CD4-positive, alpha-beta memory T cell (primary cell): ENCODE data around the gene VPS35. TPM values are rescaled to one million over a fixed set of nuclear protein-coding genes. Genes with fewer than 3 reads are reported as not detected.
"Not testable (repeated sequence)": the region's sequence is repeated elsewhere in the genome, so short reads cannot be mapped to it uniquely, and the experiment has no call there.

Experiments
- CTCF ChIA-PET: fragments of 350-600 bp; sonication (Branson Sonifier 250); formaldehyde crosslinking; loops from one replicate; lab custom pipeline; 2021; ENCODE audit warnings: inconsistent platforms; ENCODE audit not compliant: partially characterized antibody; lab: Charles Lee
- POLR2A ChIA-PET: fragments of 350-600 bp; sonication (Branson Sonifier 250); formaldehyde crosslinking; loops from one replicate; lab custom pipeline; 2021; ENCODE audit not compliant: partially characterized antibody; lab: Charles Lee
- DNase-seq, 5 donors: peaks; one replicate each; pipeline versions ENCODE4 v3.0.0 to v3.0.0-alpha.2; 2020 to 2022; ENCODE audit warnings: mixed read lengths in 1 of 5
- H3K27ac ChIP-seq: one replicate; pipeline ENCODE4 v1.7.0; 2013; ENCODE audit warnings: low read depth, low read length
- H3K27me3 ChIP-seq: 2 replicates; pipeline ENCODE4 v1.7.0; 2013; ENCODE audit warnings: mild to moderate bottlenecking, low read length, moderate library complexity; ENCODE audit not compliant: insufficient read depth
- H3K36me3 ChIP-seq: 2 replicates; pipeline ENCODE4 v1.7.0; 2013; ENCODE audit warnings: mild to moderate bottlenecking, low read length, moderate library complexity; ENCODE audit not compliant: insufficient read depth
- H3K4me1 ChIP-seq: 2 replicates; pipeline ENCODE4 v1.7.0; 2013; ENCODE audit warnings: mild to moderate bottlenecking, low read length, moderate library complexity; ENCODE audit not compliant: insufficient read depth
- H3K4me3 ChIP-seq, 2 donors: one replicate each; pipeline ENCODE4 v1.7.0; 2013; ENCODE audit warnings: low read length in 2 of 2, mild to moderate bottlenecking in 1 of 2
- H3K9me3 ChIP-seq, 2 donors: one replicate each; pipeline ENCODE4 v1.7.0; 2013; ENCODE audit warnings: low read length in 2 of 2, control low read depth in 1 of 2; ENCODE audit not compliant: control insufficient read depth in 1 of 2
- H3K27ac Mint-ChIP-seq, 7 donors: one replicate each; pipeline ENCODE4 v1.8.0; 2020 to 2021; ENCODE audit warnings: mixed read lengths in 7 of 7, mild to moderate bottlenecking in 6 of 7, inconsistent platforms in 3 of 7, moderate library complexity in 3 of 7
- H3K27me3 Mint-ChIP-seq, 2 donors: one replicate each; pipeline ENCODE4 v1.8.0; 2020 to 2021; ENCODE audit warnings: mixed read lengths in 2 of 2
- H3K36me3 Mint-ChIP-seq, 2 donors: one replicate each; pipeline ENCODE4 v1.8.0; 2020 to 2021; ENCODE audit warnings: mixed read lengths in 2 of 2, inconsistent platforms in 1 of 2, mild to moderate bottlenecking in 1 of 2
- H3K4me1 Mint-ChIP-seq, 4 donors: one replicate each; pipeline ENCODE4 v1.8.0; 2020 to 2021; ENCODE audit warnings: mixed read lengths in 4 of 4, mild to moderate bottlenecking in 1 of 4
- H3K4me3 Mint-ChIP-seq, 8 donors: one replicate each; pipeline ENCODE4 v1.8.0; 2020 to 2021; ENCODE audit warnings: mixed read lengths in 8 of 8, mild to moderate bottlenecking in 7 of 8, moderate library complexity in 6 of 8, inconsistent platforms in 3 of 8
- H3K9me3 Mint-ChIP-seq, 8 donors: one replicate each; pipeline ENCODE4 v1.8.0; 2020 to 2021; ENCODE audit warnings: mixed read lengths in 8 of 8, mild to moderate bottlenecking in 5 of 8, inconsistent platforms in 3 of 8, moderate library complexity in 1 of 8
- intact Hi-C: fragments of 100-400 bp; cut with micrococcal nuclease; formaldehyde crosslinking; loops from one replicate; pipeline ENCODE4 v1.15.1; 2023
- polyA plus RNA-seq, 2 donors: library from polyadenylated mRNA; unstranded; fragments of 300-500 nt; fragmentation: Illumina TruSeq; gene quantifications; one replicate each; pipeline ENCODE4 v1.2.3, GENCODE V29; 2021
- total RNA-seq, 2 experiments: library from RNA; stranded (reverse); gene quantifications; one replicate each; pipeline ENCODE4 v1.2.3, GENCODE V29; 2021

Gene VPS35
- total and polyA plus RNA-seq, 4 experiments from 2014 or later = 81.1 to 118 (median 103) TPM

DNA sequence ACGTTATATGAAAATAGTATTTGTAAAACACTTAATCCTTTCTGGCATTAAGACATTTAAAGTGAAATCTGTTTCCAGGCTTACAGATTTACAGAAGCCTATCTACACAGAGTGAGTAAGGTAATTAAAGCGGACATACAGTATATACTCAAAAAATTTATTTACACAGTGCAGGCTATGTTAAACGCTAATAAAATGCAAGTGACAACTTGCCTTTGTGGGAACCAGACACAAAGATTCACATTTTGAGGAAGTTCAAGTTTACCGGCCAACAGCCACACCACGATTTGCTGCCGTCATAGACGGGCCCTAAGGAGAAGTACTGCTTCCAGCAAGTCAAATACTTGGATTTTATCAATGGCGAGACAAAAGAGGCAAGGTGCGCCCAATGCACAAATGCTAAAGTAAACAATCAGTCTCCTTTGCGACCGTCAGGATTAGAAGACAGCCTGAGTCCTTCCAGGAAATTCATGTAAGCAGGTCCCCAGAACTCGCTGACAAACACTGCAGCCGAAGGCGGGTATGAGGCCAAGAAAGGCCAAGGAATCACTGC, 801 bp downstream of the VPS35 start:
- Histone ChIP-seq H3K36me3 (no peaks in the 10 kb centered on the region), H3K9me3 (no peaks in the 10 kb centered on the region), H3K4me1 (peaks cover 55% of the 10 kb centered on the region), H3K27ac (peak overlapping the region; percentile 92), H3K4me3 (peak overlapping the region; percentile 92 to 97), H3K27me3 (no peaks in the 10 kb centered on the region)
- H3K36me3 Mint-ChIP-seq = peaks cover 0 to 4% of the 10 kb centered on the region in 2 donors
- POLR2A ChIA-PET = no interaction called here
- no peak overlapping the region for H3K4me3 Mint-ChIP-seq
- no peak for DNase-seq
- CTCF ChIA-PET = no interaction called here
- H3K9me3 Mint-ChIP-seq = peaks cover 0 to 1% (median 0%) of the 10 kb centered on the region in 8 donors
- peaks cover 32 to 48% (median 42%) of the 10 kb centered on the region in 4 donors for H3K4me1 Mint-ChIP-seq
- H3K27me3 Mint-ChIP-seq = no peaks in the 10 kb centered on the region
- H3K27ac Mint-ChIP-seq = no peak overlapping the region
- intact Hi-C loops = loop anchor here (2.0 to 10.0 kb wide), 6 partner anchors 67 to 1923 kb away; partner anchors contain the start of genes ABCC11, ITFG1, LONP2 and N4BP1

DNA sequence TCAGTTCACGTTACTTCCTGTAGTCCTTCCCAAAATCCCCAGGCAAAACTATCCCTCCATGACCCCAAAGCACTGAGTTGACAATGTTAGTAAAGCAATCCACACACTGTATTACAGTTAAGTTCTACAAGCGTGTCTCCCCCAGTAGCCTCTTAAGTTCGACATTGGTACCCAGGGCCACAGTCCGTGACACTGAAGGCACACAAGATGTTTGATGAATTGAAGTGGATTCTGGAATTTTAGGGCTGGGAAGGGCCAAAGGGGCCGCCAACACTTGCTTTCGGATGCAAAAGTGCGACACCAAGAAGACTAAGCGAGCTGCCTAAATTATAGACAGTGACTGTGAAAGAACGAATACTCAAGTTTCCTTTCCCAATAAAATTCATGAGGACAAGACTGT, 1.5 kb downstream of the VPS35 start:
- Histone ChIP-seq H3K27ac (no peak overlapping the region), H3K9me3 (no peaks in the 10 kb centered on the region), H3K4me1 (peaks cover 55% of the 10 kb centered on the region), H3K36me3 (no peaks in the 10 kb centered on the region), H3K27me3 (no peaks in the 10 kb centered on the region), H3K4me3 (no peak overlapping the region)
- ChIA-PET CTCF (no interaction called here), POLR2A (no interaction called here)
- no peak overlapping the region for H3K4me3 Mint-ChIP-seq
- peak overlapping the region in 5 of 7 donors; percentile 39 to 83 (median 49) for H3K27ac Mint-ChIP-seq
- peaks cover 34 to 52% (median 44%) of the 10 kb centered on the region in 4 donors for H3K4me1 Mint-ChIP-seq
- H3K27me3 Mint-ChIP-seq = no peaks in the 10 kb centered on the region
- H3K9me3 Mint-ChIP-seq = peaks cover 0 to 1% (median 0%) of the 10 kb centered on the region in 8 donors
- DNase-seq = no peak
- H3K36me3 Mint-ChIP-seq = peaks cover 0 to 5% of the 10 kb centered on the region in 2 donors
- intact Hi-C loops = loop anchor here (5.0 to 10.0 kb wide), 3 partner anchors 455 to 1697 kb away; partner anchors contain the start of genes ABCC11, LONP2, NETO2 and SIAH1

DNA sequence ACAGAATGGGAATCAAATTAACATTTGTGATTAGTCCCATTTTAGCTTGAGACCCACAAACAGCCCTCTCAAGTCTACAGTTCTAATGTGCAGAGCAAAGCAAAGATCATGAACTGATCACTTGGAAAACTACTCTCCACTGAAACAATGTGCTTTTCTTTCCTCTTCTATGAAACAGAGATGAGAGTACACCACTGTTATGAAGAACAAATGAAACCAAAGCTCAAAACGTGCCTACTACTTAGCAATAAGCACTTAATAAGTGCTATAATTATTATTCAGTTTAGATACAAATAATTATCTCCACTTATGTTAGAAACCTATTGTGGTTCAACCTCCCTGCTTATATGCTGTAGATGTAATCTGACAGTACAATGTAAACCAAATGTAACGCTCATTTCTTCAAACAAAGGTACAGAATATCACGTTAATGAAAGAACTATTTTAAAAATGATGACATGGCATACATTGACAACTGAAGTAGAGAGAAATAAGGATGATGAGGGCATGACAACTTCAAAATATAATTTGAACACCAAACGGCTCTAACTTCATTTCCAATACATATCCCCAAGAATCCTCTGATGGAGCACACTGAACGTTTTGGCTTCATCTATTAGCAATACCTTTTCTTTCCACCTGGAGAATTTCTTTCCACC, 2.0 kb downstream of the VPS35 start:
- intact Hi-C loops = loop anchor here (5.0 to 10.0 kb wide), 3 partner anchors 455 to 1698 kb away; partner anchors contain the start of genes ABCC11, LONP2, NETO2 and SIAH1
- no peak overlapping the region for H3K4me3 ChIP-seq
- H3K27me3 Mint-ChIP-seq = no peaks in the 10 kb centered on the region
- peaks cover 55% of the 10 kb centered on the region for H3K4me1 ChIP-seq
- DNase-seq = no peak
- peak overlapping the region in 5 of 7 donors; percentile 39 to 83 (median 49) for H3K27ac Mint-ChIP-seq
- peak overlapping the region in 3 of 8 donors; percentile 11 to 51 (median 12) for H3K4me3 Mint-ChIP-seq
- H3K27me3 ChIP-seq = no peaks in the 10 kb centered on the region
- H3K4me1 Mint-ChIP-seq = peaks cover 35 to 57% (median 46%) of the 10 kb centered on the region in 4 donors
- CTCF ChIA-PET = interaction anchor here (1.4 kb wide), 1 partner anchor 14 kb away, joined by 4 read pairs; no protein-coding TSS in a partner anchor
- peaks cover 0 to 1% (median 0%) of the 10 kb centered on the region in 8 donors for H3K9me3 Mint-ChIP-seq
- POLR2A ChIA-PET = interaction anchor here (0.6 kb wide), 1 partner anchor 65 kb away, joined by 3 read pairs; no protein-coding TSS in a partner anchor
- no peaks in the 10 kb centered on the region for H3K36me3 ChIP-seq
- no peak overlapping the region for H3K27ac ChIP-seq
- peaks cover 0 to 10% of the 10 kb centered on the region in 2 donors for H3K36me3 Mint-ChIP-seq
- H3K9me3 ChIP-seq = no peaks in the 10 kb centered on the region

DNA sequence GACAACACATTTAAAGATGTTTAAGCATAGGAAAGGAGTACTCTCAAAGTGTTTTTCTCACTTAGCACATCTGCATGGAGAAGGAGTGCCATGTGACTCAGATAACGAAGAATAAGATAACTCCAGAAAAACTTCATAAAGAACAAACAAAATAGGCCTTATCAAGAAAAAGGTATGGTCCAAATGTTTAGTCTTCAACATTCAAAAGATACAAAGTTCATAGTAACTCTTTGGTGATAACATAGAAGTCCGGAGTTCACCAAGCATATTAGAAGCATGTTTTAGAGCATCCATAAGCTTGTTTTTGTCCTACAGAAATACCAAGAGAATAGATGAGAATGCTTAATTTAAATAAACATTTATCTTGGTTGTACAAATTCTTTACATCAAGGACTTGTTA, 7.1 kb downstream of the VPS35 start:
- H3K9me3 Mint-ChIP-seq, H3K27ac ChIP-seq, H3K4me3 ChIP-seq, H3K9me3 ChIP-seq, DNase-seq, H3K27me3 ChIP-seq, H3K4me3 Mint-ChIP-seq, CTCF ChIA-PET, H3K27me3 Mint-ChIP-seq: not testable (repeated sequence)
- Histone ChIP-seq H3K4me1 (peaks cover 24% of the 10 kb centered on the region), H3K36me3 (peaks cover 21% of the 10 kb centered on the region)
- H3K27ac Mint-ChIP-seq = peak overlapping the region in 1 of 7 donors; percentile 61
- intact Hi-C loops = loop anchor here (10.0 kb wide), 2 partner anchors 1563 to 1703 kb away; partner anchors contain the start of genes ABCC11, LONP2 and SIAH1
- H3K4me1 Mint-ChIP-seq = peaks cover 18 to 40% (median 29%) of the 10 kb centered on the region in 4 donors
- POLR2A ChIA-PET = interaction anchor here (0.7 kb wide), 1 partner anchor 40 kb away, joined by 3 read pairs; no protein-coding TSS in a partner anchor
- H3K36me3 Mint-ChIP-seq = peaks cover 27 to 45% of the 10 kb centered on the region in 2 donors

DNA sequence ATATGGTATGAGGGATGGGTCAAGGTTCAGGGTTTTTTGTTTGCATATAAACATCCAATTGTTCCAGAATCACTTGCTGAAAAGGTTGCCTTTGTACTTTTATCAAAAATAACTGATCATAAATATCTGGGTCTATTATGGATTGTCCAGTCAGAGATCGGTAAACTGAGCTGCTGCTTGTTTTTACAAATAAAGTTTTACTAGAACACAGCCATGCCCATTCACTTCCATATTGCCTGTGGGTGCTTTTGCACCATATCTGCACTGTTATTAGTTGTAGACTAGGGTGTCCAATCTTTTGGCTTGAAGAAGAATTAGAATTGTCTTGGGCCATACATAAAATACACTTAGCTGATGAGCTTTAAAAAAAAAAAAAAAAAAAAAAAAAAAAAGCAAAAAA, 11.0 kb downstream of the VPS35 start:
- H3K4me3 Mint-ChIP-seq, H3K4me1 ChIP-seq, DNase-seq, H3K4me3 ChIP-seq, H3K27ac Mint-ChIP-seq, H3K27ac ChIP-seq, H3K9me3 ChIP-seq, intact Hi-C loops, H3K27me3 ChIP-seq, H3K4me1 Mint-ChIP-seq, H3K9me3 Mint-ChIP-seq, H3K27me3 Mint-ChIP-seq: not testable (repeated sequence)
- CTCF ChIA-PET = interaction anchor here (1.8 kb wide), 2 partner anchors 235 to 252 kb away, joined by 3 to 7 read pairs; no protein-coding TSS in a partner anchor
- H3K36me3 ChIP-seq = peaks cover 33% of the 10 kb centered on the region
- peaks cover 50 to 71% of the 10 kb centered on the region in 2 donors for H3K36me3 Mint-ChIP-seq
- POLR2A ChIA-PET = interaction anchor here (0.7 kb wide), 1 partner anchor 8 kb away, joined by 4 read pairs; no protein-coding TSS in a partner anchor

DNA sequence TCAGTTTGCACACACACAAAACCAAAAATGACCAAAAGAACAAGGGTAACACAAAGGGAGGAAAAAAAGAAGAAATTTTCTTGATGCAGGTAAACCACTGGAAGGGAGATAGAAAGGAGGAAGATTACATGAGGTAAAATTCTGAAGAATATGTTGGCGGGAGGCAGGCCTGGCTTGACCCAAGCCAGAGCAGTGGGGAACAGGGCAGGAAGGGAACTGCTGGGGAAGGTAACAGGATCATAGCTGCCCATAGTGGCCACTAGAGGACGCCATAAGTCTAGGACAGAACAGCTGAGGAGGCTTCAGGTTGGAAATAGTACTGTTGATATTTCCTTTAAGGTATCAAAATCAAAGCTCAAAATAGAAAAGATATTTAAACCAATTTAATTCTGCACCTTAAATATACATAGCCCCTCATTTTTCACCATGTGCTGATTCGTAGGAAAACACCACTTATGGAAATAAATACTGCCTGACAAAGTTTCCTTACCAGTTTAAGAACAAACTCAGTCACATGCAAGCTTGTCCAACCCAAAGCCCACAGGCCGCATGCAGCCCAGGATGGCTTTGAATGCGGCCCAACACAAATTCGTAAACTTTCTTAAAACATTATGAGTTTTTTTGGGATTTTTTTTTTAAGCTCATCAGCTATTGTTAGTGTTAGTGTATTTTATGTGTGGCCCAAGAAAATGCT, 15.5 kb downstream of the VPS35 start:
- Mint-ChIP-seq H3K27ac (peak overlapping the region in 1 of 7 donors; percentile 35), H3K36me3 (peaks cover 49 to 71% of the 10 kb centered on the region in 2 donors), H3K27me3 (no peaks in the 10 kb centered on the region), H3K4me1 (peaks cover 0 to 4% (median 2%) of the 10 kb centered on the region in 4 donors), H3K9me3 (no peaks in the 10 kb centered on the region), H3K4me3 (no peak overlapping the region)
- H3K9me3 ChIP-seq = no peaks in the 10 kb centered on the region
- no peak overlapping the region for H3K27ac ChIP-seq
- H3K4me3 ChIP-seq = no peak overlapping the region
- no peaks in the 10 kb centered on the region for H3K4me1 ChIP-seq
- intact Hi-C loops = no loop called here
- H3K27me3 ChIP-seq = no peaks in the 10 kb centered on the region
- peaks cover 53% of the 10 kb centered on the region for H3K36me3 ChIP-seq
- ChIA-PET CTCF (interaction anchor here (0.6 to 3.8 kb wide), 21 partner anchors 9 to 1922 kb away, joined by 3 to 87 read pairs (median 5); partner anchors contain the start of gene ORC6), POLR2A (interaction anchor here (1.0 kb wide), 1 partner anchor 241 kb away, joined by 4 read pairs; no protein-coding TSS in a partner anchor)
- DNase-seq = peak; percentile 44 to 63 (median 47)
